CD4-positive, CD25-positive, alpha-beta regulatory T cell (primary cell): Measurements from ENCODE around the gene FARP1. TPM values are rescaled to one million over a fixed set of nuclear protein-coding genes. Genes with fewer than 3 reads are reported as not detected.

Source experiments
- ATAC-seq, 2 donors: fragments of 150-1000 bp; cut with Tn5 transposase; one replicate each; pipeline ENCODE4 v1.10.0; 2021; ENCODE audit warnings: low read depth in 2 of 2, moderate number of reproducible peaks in 2 of 2, moderate library complexity in 1 of 2
- DNase-seq, 3 donors: peaks; one replicate each; pipeline versions ENCODE4 v3.0.0 to v3.0.0-alpha.2; 2012 to 2022; ENCODE audit warnings: mixed read lengths in 1 of 3
- H3K27ac ChIP-seq: one replicate; pipeline ENCODE4 v1.7.0; 2013; ENCODE audit warnings: mild to moderate bottlenecking, low read length; ENCODE audit not compliant: insufficient read depth, poor library complexity, severe bottlenecking
- H3K27me3 ChIP-seq: one replicate; pipeline ENCODE4 v1.7.0; 2013; ENCODE audit warnings: low read length; ENCODE audit not compliant: control insufficient read depth, insufficient read depth
- H3K36me3 ChIP-seq: one replicate; pipeline ENCODE4 v1.7.0; 2013; ENCODE audit warnings: mild to moderate bottlenecking, low read length, moderate library complexity; ENCODE audit not compliant: control insufficient read depth, insufficient read depth
- H3K4me1 ChIP-seq: 2 replicates; pipeline ENCODE4 v1.7.0; 2013; ENCODE audit warnings: mild to moderate bottlenecking, low read length; ENCODE audit not compliant: insufficient read depth, control insufficient read depth, poor library complexity, severe bottlenecking
- H3K4me3 ChIP-seq: one replicate; pipeline ENCODE4 v1.7.0; 2013; ENCODE audit warnings: low read depth, mild to moderate bottlenecking, low read length, moderate library complexity
- H3K9me3 ChIP-seq, 2 experiments: 1 replicate in 1 of 2; 2 replicates in 1 of 2; pipeline ENCODE4 v1.7.0; 2013; ENCODE audit warnings: low read length in 2 of 2, mild to moderate bottlenecking in 1 of 2, moderate library complexity in 1 of 2; ENCODE audit not compliant: control insufficient read depth in 2 of 2
- H3K27ac Mint-ChIP-seq, 3 donors: one replicate each; pipeline ENCODE4 v1.8.0; 2020 to 2022; ENCODE audit warnings: mild to moderate bottlenecking in 3 of 3, mixed read lengths in 3 of 3, moderate library complexity in 2 of 3
- H3K27me3 Mint-ChIP-seq: one replicate; pipeline ENCODE4 v1.8.0; 2022; ENCODE audit warnings: mild to moderate bottlenecking, mixed read lengths
- H3K36me3 Mint-ChIP-seq: one replicate; pipeline ENCODE4 v1.8.0; 2020; ENCODE audit warnings: mixed read lengths
- H3K4me1 Mint-ChIP-seq, 4 donors: one replicate each; pipeline ENCODE4 v1.8.0; 2020 to 2022; ENCODE audit warnings: mixed read lengths in 4 of 4, mild to moderate bottlenecking in 1 of 4
- H3K4me3 Mint-ChIP-seq, 4 donors: one replicate each; pipeline ENCODE4 v1.8.0; 2020 to 2022; ENCODE audit warnings: mild to moderate bottlenecking in 4 of 4, mixed read lengths in 4 of 4, moderate library complexity in 3 of 4
- H3K9me3 Mint-ChIP-seq, 7 donors: one replicate each; pipeline ENCODE4 v1.8.0; 2020 to 2022; ENCODE audit warnings: mixed read lengths in 7 of 7, mild to moderate bottlenecking in 3 of 7, moderate library complexity in 2 of 7
- polyA plus RNA-seq, 4 donors: library from polyadenylated mRNA; unstranded; fragments of 300-500 nt; fragmentation: Illumina TruSeq; gene quantifications; one replicate each; pipeline ENCODE4 v1.2.3, GENCODE V29; 2021
- total RNA-seq: library from RNA; stranded (reverse); gene quantifications from one replicate; pipeline ENCODE4 v1.2.3, GENCODE V29; 2022

FARP1 gene
- total and polyA plus RNA-seq, 5 donors from 2014 or later: 0.25 to 0.79 (median 0.46) TPM

DNA sequence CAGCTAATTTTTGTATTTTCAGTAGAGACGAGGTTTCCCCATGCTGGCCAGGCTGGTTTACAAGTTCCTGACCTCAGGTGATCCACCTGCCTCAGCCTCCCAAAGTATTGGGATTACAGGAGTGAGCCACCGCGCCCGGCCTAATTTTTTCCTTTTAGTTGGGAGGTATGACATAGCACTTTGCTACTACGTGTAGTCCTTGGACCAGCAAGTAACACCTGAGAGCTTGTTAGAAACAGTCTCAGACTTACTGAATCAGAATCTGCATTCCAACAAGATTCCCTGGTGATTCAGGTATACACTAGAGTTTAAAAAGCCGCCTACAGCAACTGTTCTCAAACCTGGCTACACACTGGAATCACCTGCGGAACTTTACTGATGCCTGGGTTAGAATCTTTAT, 1.8 kb upstream of the FARP1 start:
- ATAC-seq (no peak), DNase-seq (no peak)
- H3K27me3 ChIP-seq: peaks cover 20% of the 10 kb centered on the region
- peaks cover 0 to 3% (median 0%) of the 10 kb centered on the region in 7 donors for H3K9me3 Mint-ChIP-seq
- peaks cover 0 to 22% (median 0%) of the 10 kb centered on the region in 4 donors for H3K4me1 Mint-ChIP-seq
- no peak overlapping the region for H3K4me3 ChIP-seq
- peak overlapping the region in 1 of 4 donors; percentile 2 for H3K4me3 Mint-ChIP-seq
- no peak overlapping the region for H3K27ac ChIP-seq
- peaks cover 58% of the 10 kb centered on the region for H3K27me3 Mint-ChIP-seq
- no peak overlapping the region for H3K27ac Mint-ChIP-seq
- H3K36me3 ChIP-seq: no peaks in the 10 kb centered on the region
- H3K36me3 Mint-ChIP-seq: no peaks in the 10 kb centered on the region
- H3K9me3 ChIP-seq: no peaks in the 10 kb centered on the region
- H3K4me1 ChIP-seq: peaks cover 8% of the 10 kb centered on the region

DNA sequence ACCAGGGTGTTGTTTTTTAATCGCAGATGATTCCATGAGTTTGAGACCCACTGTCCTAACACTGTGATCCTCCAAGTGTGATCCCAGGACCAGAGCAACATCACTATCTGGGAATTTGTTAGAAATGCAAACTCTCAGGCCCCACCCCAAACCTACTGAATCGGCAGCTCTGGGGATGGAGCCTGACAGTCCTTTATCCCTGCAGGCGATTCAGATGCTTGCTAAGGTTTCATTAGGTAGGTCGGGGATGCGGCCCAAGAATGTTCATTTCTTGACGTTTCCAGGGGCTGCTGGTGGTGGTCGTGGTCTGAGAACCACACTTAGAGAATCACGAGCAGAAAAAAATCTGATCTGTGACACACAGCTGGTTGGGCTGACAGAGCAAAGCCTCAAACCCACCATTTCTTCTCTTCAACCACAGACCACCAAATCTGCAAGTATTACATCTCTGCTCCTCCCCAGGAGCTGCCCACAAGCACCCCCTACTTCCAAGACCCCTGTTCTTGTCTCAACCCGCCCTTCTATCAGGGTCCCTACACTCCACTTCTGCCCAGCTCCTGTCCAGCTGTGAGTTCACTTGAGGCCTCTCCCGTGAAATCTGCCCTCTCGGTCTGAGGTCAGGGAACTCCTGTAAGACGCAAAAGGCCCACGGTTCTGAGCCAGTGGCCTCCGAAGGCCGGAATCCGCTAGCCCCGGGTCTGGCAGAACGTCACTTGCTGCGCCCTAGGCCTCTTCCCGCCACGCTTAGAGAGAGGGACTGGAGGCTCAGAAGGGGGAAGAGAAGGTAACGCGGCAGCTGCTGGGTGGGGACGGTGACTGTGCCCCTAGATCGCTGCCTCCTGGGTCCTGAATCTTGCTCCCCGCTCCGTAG, 1.1 kb upstream of the FARP1 start:
- H3K27me3 ChIP-seq: peaks cover 20% of the 10 kb centered on the region
- Mint-ChIP-seq H3K9me3 (peaks cover 0 to 3% (median 0%) of the 10 kb centered on the region in 7 donors), H3K27me3 (peaks cover 59% of the 10 kb centered on the region), H3K4me1 (peaks cover 0 to 22% (median 0%) of the 10 kb centered on the region in 4 donors), H3K36me3 (no peaks in the 10 kb centered on the region), H3K27ac (no peak overlapping the region), H3K4me3 (peak overlapping the region in 3 of 4 donors; percentile 39 to 58 (median 50))
- H3K27ac ChIP-seq: no peak overlapping the region
- no peak for ATAC-seq
- H3K4me1 ChIP-seq: peaks cover 8% of the 10 kb centered on the region
- DNase-seq: no peak
- no peak overlapping the region for H3K4me3 ChIP-seq
- H3K36me3 ChIP-seq: no peaks in the 10 kb centered on the region
- no peaks in the 10 kb centered on the region for H3K9me3 ChIP-seq

DNA sequence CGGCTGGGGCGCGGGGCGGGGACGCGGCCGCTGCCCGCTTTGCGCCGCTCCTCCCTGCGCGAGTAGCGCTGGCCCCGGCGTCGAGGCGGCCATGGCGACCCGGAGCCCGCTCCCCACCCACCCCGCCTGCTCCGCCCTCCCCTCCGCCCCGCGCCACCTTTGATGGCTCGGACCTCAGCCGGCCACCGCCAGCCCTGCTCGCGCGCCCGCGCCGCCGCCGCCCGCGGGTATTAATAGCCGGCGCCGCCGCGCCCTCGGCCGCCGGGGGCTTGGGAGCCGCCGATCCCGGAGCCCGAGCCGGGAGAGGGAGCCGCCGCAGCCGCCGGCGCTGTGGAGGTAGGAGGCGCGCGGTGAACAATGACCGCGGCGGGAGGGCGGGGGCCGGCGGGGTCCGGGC, 261 bp downstream of the FARP1 start:
- Mint-ChIP-seq H3K27me3 (peaks cover 68% of the 10 kb centered on the region), H3K27ac (no peak overlapping the region), H3K36me3 (no peaks in the 10 kb centered on the region), H3K4me1 (peaks cover 0 to 22% (median 0%) of the 10 kb centered on the region in 4 donors), H3K4me3 (no peak overlapping the region), H3K9me3 (peaks cover 0 to 3% (median 0%) of the 10 kb centered on the region in 7 donors)
- DNase-seq (no peak), ATAC-seq (no peak)
- H3K27ac ChIP-seq: no peak overlapping the region
- no peaks in the 10 kb centered on the region for H3K36me3 ChIP-seq
- peaks cover 8% of the 10 kb centered on the region for H3K4me1 ChIP-seq
- H3K4me3 ChIP-seq: no peak overlapping the region
- no peaks in the 10 kb centered on the region for H3K9me3 ChIP-seq
- peaks cover 17% of the 10 kb centered on the region for H3K27me3 ChIP-seq

DNA sequence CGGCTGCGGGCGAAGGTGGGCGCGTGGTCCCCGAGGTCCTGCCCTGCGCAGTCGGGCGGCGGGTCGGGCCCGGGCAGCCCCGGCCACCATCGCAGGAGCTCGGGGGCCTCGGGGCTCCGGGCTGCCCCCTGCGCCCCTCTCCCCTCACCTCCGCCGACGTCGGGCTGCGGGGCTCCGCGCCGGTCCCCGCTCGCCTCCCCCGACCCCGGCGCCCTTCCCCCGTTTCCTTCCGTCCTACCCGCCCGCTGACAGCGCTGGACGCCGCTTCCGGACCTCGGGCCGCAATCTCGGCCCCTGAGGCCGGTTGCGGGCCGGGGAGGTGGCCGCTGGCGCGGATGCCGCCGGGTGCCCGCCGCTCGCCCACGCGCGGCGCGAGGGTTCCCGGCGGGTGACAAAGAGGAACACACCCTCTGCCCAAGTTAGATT, 720 bp downstream of the FARP1 start:
- H3K4me3 ChIP-seq: no peak overlapping the region
- H3K27ac ChIP-seq: no peak overlapping the region
- no peak for ATAC-seq
- no peak overlapping the region for H3K27ac Mint-ChIP-seq
- H3K9me3 ChIP-seq: no peaks in the 10 kb centered on the region
- peaks cover 0 to 22% (median 0%) of the 10 kb centered on the region in 4 donors for H3K4me1 Mint-ChIP-seq
- H3K27me3 ChIP-seq: peaks cover 17% of the 10 kb centered on the region
- peaks cover 73% of the 10 kb centered on the region for H3K27me3 Mint-ChIP-seq
- no peak for DNase-seq
- H3K36me3 Mint-ChIP-seq: no peaks in the 10 kb centered on the region
- peaks cover 8% of the 10 kb centered on the region for H3K4me1 ChIP-seq
- no peaks in the 10 kb centered on the region for H3K36me3 ChIP-seq
- peaks cover 0 to 3% (median 0%) of the 10 kb centered on the region in 7 donors for H3K9me3 Mint-ChIP-seq
- peak overlapping the region in 3 of 4 donors; percentile 65 to 73 (median 73) for H3K4me3 Mint-ChIP-seq

DNA sequence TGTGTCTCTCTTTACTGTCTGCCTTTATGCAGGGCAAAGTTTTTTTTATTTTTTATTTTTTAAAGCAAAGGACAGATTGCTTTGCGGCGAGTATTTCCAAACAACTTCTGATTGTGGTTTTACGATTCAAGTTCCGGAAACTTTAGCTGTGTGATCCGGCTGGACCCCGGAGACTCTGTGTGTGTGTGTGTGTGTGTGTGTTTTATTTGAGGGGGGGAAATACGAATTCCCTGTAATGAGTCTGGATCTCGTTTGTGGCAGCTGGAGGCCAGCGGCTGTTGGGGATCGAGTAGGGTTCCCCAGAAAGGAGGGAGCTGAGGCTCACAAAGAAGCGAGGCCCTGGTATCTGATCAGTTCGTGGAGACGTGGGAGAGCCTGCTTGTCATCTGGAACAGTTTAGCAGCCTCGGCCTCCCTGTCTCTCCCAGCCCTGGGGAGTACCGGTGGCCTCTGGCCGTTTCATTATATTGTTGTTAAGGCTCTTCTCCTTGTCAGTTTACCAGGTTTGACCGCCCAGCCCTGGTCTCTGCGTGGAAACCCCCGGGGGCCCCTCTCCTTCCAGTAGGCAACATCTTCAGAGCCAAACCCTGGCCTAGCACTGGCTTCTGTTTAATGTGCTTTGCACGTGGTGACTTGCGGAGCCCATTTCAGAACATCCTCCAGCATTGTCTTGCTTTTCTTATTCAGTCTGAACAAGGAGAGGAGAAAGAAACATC, 1.3 kb downstream of the FARP1 start:
- peaks cover 16% of the 10 kb centered on the region for H3K27me3 ChIP-seq
- Mint-ChIP-seq H3K4me1 (peaks cover 0 to 22% (median 0%) of the 10 kb centered on the region in 4 donors), H3K9me3 (peaks cover 0 to 3% (median 0%) of the 10 kb centered on the region in 7 donors), H3K4me3 (peak overlapping the region in 3 of 4 donors; percentile 65 to 73 (median 73)), H3K27ac (no peak overlapping the region), H3K36me3 (no peaks in the 10 kb centered on the region), H3K27me3 (peaks cover 71% of the 10 kb centered on the region)
- ATAC-seq (no peak), DNase-seq (no peak)
- peaks cover 8% of the 10 kb centered on the region for H3K4me1 ChIP-seq
- no peaks in the 10 kb centered on the region for H3K9me3 ChIP-seq
- no peak overlapping the region for H3K4me3 ChIP-seq
- H3K36me3 ChIP-seq: no peaks in the 10 kb centered on the region
- no peak overlapping the region for H3K27ac ChIP-seq

DNA sequence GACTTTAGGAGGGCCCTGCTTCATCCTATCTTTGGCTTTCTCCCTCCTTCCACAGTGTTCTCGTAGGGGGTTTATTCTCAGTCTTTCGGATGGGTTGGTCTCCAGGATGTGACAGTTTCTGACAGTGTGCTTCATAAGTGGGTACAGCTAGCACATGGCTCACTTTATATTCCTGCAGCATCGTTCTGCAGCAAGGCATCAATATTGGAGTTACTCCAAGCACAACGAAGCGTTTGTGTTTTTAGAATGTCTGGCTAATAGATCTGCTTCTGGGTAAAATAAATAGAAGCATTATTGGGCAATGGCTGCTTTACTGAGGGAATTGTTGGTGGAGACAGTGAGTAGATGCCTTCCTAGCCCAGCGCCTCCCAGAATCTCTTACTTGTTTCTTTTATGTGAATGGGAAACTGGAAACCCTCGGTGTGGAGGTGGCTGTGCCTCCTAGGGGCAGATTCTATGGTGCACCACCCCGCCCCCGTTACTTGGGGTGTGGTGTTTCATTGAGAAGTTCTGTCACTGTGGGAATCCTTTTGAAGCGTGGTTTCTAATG, 2.0 kb downstream of the FARP1 start:
- peak overlapping the region; percentile 6 to 73 (median 32) for H3K4me3 Mint-ChIP-seq
- Histone ChIP-seq H3K36me3 (no peaks in the 10 kb centered on the region), H3K27me3 (peaks cover 14% of the 10 kb centered on the region), H3K4me1 (peaks cover 8% of the 10 kb centered on the region), H3K9me3 (no peaks in the 10 kb centered on the region), H3K27ac (no peak overlapping the region), H3K4me3 (no peak overlapping the region)
- H3K27ac Mint-ChIP-seq: peak overlapping the region in 1 of 3 donors; percentile 56
- H3K36me3 Mint-ChIP-seq: no peaks in the 10 kb centered on the region
- peaks cover 65% of the 10 kb centered on the region for H3K27me3 Mint-ChIP-seq
- H3K9me3 Mint-ChIP-seq: peaks cover 0 to 3% (median 0%) of the 10 kb centered on the region in 7 donors
- peaks cover 0 to 22% (median 0%) of the 10 kb centered on the region in 4 donors for H3K4me1 Mint-ChIP-seq
- no peak for DNase-seq
- ATAC-seq: no peak

DNA sequence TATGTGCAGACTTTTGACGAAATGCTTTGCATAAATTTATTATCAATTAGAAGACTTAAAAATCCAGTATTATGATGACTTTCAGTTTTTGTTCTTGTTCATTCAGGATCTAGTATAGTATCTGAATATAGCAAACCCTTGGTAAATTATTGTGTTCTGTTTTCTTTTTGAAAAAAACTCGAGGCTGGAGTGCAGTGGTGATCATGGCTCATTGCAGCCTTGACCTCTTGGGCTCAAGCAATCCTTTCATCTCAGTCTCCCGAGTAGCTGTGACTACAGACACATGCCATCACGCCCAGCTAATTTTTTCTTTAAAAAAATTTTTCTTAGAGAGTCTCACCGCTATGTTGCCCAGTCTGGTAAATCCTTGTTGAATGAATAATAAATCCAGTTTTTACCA, 4.6 kb downstream of the FARP1 start:
- no peak overlapping the region for H3K27ac ChIP-seq
- Mint-ChIP-seq H3K9me3 (peaks cover 0 to 2% (median 0%) of the 10 kb centered on the region in 7 donors), H3K4me3 (no peak overlapping the region), H3K27me3 (peaks cover 51% of the 10 kb centered on the region), H3K4me1 (peaks cover 0 to 13% (median 0%) of the 10 kb centered on the region in 4 donors), H3K36me3 (no peaks in the 10 kb centered on the region), H3K27ac (no peak overlapping the region)
- no peaks in the 10 kb centered on the region for H3K36me3 ChIP-seq
- peaks cover 6% of the 10 kb centered on the region for H3K27me3 ChIP-seq
- peaks cover 2% of the 10 kb centered on the region for H3K4me1 ChIP-seq
- ATAC-seq (no peak), DNase-seq (no peak)
- no peaks in the 10 kb centered on the region for H3K9me3 ChIP-seq
- no peak overlapping the region for H3K4me3 ChIP-seq
